Measurements from ENCODE around the gene DNAJC25.
A peak's percentile ranks its signal among the peaks of the same experiment; 100 is the strongest.

Gene DNAJC25

GRCh38 chr9:111678293-111678692, 47.2 kb downstream of the DNAJC25 start:
- no peak for DNase-seq (ENCODE audit: low read depth, low spot score)
- no peak overlapping the region for H3K4me3 ChIP-seq (ENCODE audit: low read depth, low read length)
- in situ Hi-C loops (cut with HindIII; ENCODE audit: low sequenced_read_pairs) = no loop called here
- no peak for TF ChIP-seq CTCF (IDR thresholded peaks at IDR 0.05; ENCODE audit: low read depth, low read length)

DNA sequence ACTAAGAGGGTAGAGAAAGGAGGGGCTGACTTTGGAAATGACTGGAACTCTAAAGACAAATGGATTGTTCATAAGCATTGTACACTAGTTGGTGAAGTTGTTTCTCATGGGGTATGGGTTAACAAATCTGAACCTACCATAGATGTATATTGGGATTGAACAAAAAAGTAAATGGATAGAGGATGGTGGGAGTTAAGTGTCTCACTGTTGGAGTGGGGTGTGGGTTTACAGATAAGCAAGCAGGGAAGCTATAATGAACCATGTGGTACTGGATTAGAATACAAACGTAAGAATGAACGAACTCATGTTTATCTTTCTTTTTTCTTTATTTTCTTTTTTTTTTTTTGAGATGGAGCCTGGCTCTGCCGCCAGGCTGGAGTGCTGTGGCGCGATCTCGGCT, 48.1 kb downstream of the DNAJC25 start:
- DNase-seq (ENCODE audit: low read depth, low spot score) = no peak
- TF ChIP-seq CTCF (IDR thresholded peaks at IDR 0.05; ENCODE audit: low read depth, low read length) = no peak
- in situ Hi-C loops (cut with HindIII; ENCODE audit: low sequenced_read_pairs) = no loop called here
- H3K4me3 ChIP-seq (ENCODE audit: low read depth, low read length) = no peak overlapping the region

GRCh38 chr9:111683392-111683791, 52.3 kb downstream of the DNAJC25 start:
- TF ChIP-seq CTCF (IDR thresholded peaks at IDR 0.05; ENCODE audit: low read depth, low read length) = no peak
- no peak overlapping the region for H3K4me3 ChIP-seq (ENCODE audit: low read depth, low read length)
- in situ Hi-C loops (cut with HindIII; ENCODE audit: low sequenced_read_pairs) = no loop called here
- no peak for DNase-seq (ENCODE audit: low read depth, low spot score)

- in situ Hi-C loops (cut with HindIII; ENCODE audit: low sequenced_read_pairs) = no loop called here
- peak; percentile 44 for TF ChIP-seq CTCF (IDR thresholded peaks at IDR 0.05; ENCODE audit: low read depth, low read length)
- DNase-seq (ENCODE audit: low read depth, low spot score) = peak; percentile 57
- H3K4me3 ChIP-seq (ENCODE audit: low read depth, low read length) = no peak overlapping the region
Measured at GRCh38 chr9:111691672-111692329, 60.7 kb downstream of the DNAJC25 start.

- H3K4me3 ChIP-seq (ENCODE audit: low read depth, low read length) = no peak overlapping the region
- in situ Hi-C loops (cut with HindIII; ENCODE audit: low sequenced_read_pairs) = no loop called here
- no peak for TF ChIP-seq CTCF (IDR thresholded peaks at IDR 0.05; ENCODE audit: low read depth, low read length)
- no peak for DNase-seq (ENCODE audit: low read depth, low spot score)
Measured at GRCh38 chr9:111696796-111697195, 65.7 kb downstream of the DNAJC25 start.

DNA sequence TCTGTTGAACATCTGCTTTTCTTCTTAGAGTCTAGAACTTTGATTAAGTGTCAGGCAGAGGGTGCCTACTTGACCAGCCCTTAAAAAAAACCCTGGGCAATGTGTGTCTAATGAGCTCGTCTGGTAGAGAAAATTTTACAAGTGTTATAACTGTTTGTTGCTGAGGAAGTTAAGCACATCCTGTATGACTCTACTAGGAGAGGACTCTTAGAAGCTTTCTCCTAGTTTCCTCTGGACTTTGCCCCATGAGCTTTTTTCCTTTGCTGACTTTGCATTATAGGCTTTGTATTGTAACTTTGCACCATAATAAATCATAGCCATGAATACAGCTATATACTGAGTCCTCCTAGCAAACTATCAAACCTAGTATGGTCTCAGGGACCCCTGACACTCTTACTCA, 69.6 kb downstream of the DNAJC25 start:
- TF ChIP-seq CTCF (IDR thresholded peaks at IDR 0.05; ENCODE audit: low read depth, low read length) = no peak
- in situ Hi-C loops (cut with HindIII; ENCODE audit: low sequenced_read_pairs) = no loop called here
- DNase-seq (ENCODE audit: low read depth, low spot score) = no peak
- H3K4me3 ChIP-seq (ENCODE audit: low read depth, low read length) = no peak overlapping the region

Data from astrocyte of the spinal cord (primary cell).